DOHH2 (cell line): ENCODE results near the gene AGAP3.

Source experiments
- H3F3A ChIP-seq: fragments of 200-600 bp; sonication (generic), shearing (Covaris generic); 2 replicates; pipeline ENCODE4 v1.6.0; 2016; ENCODE audit warnings: antibody characterized with exemption, mild to moderate bottlenecking; ENCODE audit not compliant: control insufficient read depth, insufficient read depth
- H3K27ac ChIP-seq: fragments of 200-600 bp; sonication (generic); 2 replicates; pipeline ENCODE4 v1.5.1; 2014; ENCODE audit warnings: low read depth, mild to moderate bottlenecking, low read length, moderate library complexity
- H3K27me3 ChIP-seq: fragments of 200-600 bp; sonication (generic); 2 replicates; pipeline ENCODE4 v1.6.1; 2014; ENCODE audit warnings: mild to moderate bottlenecking, low read length, mixed read lengths; ENCODE audit not compliant: control insufficient read depth
- H3K36me3 ChIP-seq: fragments of 200-600 bp; sonication (generic); 2 replicates; pipeline ENCODE4 v1.6.1; 2014; ENCODE audit warnings: mild to moderate bottlenecking, low read length, moderate library complexity, mixed read lengths; ENCODE audit not compliant: control insufficient read depth
- H3K4me1 ChIP-seq: fragments of 200-600 bp; sonication (generic); 2 replicates; pipeline ENCODE4 v1.6.1; 2014; ENCODE audit warnings: mild to moderate bottlenecking, low read length, mixed read lengths; ENCODE audit not compliant: control insufficient read depth
- H3K4me2 ChIP-seq: fragments of 200-600 bp; sonication (generic); 2 replicates; pipeline ENCODE4 v1.6.0; 2014; ENCODE audit warnings: mild to moderate bottlenecking, low read length, moderate library complexity
- H3K4me3 ChIP-seq: fragments of 200-600 bp; sonication (generic); 2 replicates; pipeline ENCODE4 v1.5.1; 2014; ENCODE audit warnings: mild to moderate bottlenecking, low read length, mixed read lengths
- H3K79me2 ChIP-seq: fragments of 200-600 bp; sonication (generic); 2 replicates; pipeline ENCODE4 v1.6.1; 2014; ENCODE audit warnings: mild to moderate bottlenecking, low read length, mixed read lengths; ENCODE audit not compliant: control insufficient read depth
- H3K9me2 ChIP-seq: fragments of 200-600 bp; sonication (generic); replicated peaks from 2 replicates; pipeline ENCODE4 v1.6.1; 2014; ENCODE audit warnings: mild to moderate bottlenecking, low read length, mixed read lengths; ENCODE audit not compliant: control insufficient read depth
- H3K9me3 ChIP-seq: fragments of 200-600 bp; sonication (generic); 2 replicates; pipeline ENCODE4 v1.6.1; 2014; ENCODE audit warnings: antibody characterized with exemption, low read length, mixed read lengths; ENCODE audit not compliant: control insufficient read depth, insufficient read depth
- H4K20me1 ChIP-seq: fragments of 200-600 bp; sonication (generic); 2 replicates; pipeline ENCODE4 v1.6.0; 2014; ENCODE audit warnings: low read depth, mild to moderate bottlenecking, antibody characterized with exemption, low read length, moderate library complexity; ENCODE audit not compliant: control insufficient read depth, insufficient read depth
- EZH2phosphoT487 ChIP-seq: fragments of 200-600 bp; sonication (generic); IDR thresholded peaks from 2 replicates; pipeline ENCODE4 v1.6.1; 2017; ENCODE audit warnings: borderline replicate concordance, mild to moderate bottlenecking, antibody characterized with exemption, low read length, moderate library complexity, mixed read lengths
- TF ChIP-seq, protein P1 (sequence below): fragments of 200-600 bp; sonication (generic); IDR thresholded peaks from one replicate; pipeline ENCODE4 v1.5.1; 2014; ENCODE audit warnings: antibody characterized with exemption, mild to moderate bottlenecking, low read depth, low read length; ENCODE audit not compliant: poor library complexity, severe bottlenecking

The AGAP3 gene

DNA sequence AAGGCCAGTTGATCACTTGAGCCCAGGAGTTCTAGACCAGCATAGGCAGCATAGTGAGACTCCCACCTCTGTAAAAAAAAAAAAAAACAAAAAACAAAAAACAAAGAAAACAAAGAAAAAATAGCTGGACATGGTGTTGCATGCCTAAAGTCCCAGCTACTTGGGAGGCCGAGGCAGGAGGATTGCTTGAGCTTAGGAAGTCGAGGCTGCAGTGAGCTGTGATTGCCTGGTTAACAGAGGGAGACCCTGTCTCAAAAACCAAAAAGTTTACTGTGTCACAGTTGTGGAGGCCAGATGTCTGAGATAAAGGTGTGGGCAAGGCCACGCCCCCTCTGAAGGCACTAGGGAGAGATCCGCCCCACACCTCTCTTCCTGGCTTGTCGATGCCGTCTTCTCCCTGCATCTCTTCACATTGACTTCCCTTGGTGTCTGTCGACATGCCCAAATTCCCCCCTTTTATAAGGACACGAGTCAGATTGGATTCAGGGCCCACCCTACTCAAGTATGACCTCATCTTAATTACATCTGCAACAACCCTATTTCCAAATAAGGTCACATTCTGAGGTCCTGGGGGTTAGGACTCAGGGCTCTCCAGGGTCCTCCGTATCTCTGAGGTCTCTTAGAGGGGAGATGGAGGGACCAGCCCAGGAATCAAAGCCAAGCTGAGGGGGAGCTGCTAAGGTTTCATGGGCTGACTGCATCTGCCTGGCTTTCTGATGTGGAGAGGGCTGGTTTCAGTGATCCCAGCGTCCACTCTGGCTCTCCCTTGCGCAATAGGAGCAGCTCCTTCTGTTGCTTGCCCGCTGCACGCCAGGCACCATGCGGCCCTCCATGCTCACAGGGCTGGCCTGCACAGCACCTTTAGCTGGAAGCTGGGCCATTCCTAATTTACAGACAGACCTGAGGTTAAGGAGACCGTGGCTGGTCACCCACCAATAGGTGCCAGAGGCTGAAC lies 23.1 kb downstream of the AGAP3 start:
- Histone ChIP-seq H3K27me3 (peaks cover 23% of the 10 kb centered on the region), H3K4me2 (no peak overlapping the region), H3K9me2 (no peaks in the 10 kb centered on the region), H3K27ac (no peak overlapping the region), H3K9me3 (no peaks in the 10 kb centered on the region), H3K4me1 (no peaks in the 10 kb centered on the region), H3K36me3 (no peaks in the 10 kb centered on the region), H3K4me3 (no peak overlapping the region), H4K20me1 (no peaks in the 10 kb centered on the region), H3K79me2 (no peaks in the 10 kb centered on the region), H3F3A (no peaks in the 10 kb centered on the region)
- TF ChIP-seq, protein P1, sequence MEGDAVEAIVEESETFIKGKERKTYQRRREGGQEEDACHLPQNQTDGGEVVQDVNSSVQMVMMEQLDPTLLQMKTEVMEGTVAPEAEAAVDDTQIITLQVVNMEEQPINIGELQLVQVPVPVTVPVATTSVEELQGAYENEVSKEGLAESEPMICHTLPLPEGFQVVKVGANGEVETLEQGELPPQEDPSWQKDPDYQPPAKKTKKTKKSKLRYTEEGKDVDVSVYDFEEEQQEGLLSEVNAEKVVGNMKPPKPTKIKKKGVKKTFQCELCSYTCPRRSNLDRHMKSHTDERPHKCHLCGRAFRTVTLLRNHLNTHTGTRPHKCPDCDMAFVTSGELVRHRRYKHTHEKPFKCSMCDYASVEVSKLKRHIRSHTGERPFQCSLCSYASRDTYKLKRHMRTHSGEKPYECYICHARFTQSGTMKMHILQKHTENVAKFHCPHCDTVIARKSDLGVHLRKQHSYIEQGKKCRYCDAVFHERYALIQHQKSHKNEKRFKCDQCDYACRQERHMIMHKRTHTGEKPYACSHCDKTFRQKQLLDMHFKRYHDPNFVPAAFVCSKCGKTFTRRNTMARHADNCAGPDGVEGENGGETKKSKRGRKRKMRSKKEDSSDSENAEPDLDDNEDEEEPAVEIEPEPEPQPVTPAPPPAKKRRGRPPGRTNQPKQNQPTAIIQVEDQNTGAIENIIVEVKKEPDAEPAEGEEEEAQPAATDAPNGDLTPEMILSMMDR: no peak
- no peak for TF ChIP-seq EZH2phosphoT487

DNA sequence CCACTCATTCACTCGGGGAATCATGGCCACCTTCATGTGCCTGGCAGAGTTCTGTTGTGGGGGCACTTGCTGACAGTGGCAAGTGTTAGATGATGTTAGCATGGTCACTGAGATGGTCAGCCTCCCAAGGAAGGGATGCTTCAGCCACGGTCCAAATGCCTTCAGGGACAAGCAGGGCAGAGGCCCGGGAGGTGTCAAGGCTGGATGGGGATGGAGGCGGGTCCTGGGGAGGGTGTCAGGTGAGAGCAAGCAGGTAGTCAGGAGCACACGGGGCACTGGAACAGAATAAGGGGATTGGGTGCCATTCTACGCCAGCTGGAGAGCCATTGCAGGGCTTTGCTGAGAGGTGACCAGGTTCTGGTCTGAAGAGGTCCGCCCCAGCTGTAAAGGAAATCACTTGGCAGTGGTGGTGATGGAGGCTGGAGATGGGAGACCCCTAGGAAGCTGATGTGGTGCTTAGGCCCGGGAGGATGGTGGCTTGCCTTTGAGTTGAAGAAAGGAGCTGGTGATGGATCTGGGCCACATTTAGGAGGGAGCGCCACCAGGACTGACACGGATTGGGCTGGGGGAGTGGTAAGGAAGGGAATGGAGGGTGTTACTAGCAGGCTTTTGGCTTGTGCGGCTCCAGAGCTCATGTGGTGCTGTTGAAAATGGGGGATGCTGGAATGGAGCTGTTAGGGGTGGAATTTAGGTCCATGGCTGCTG lies 24.1 kb downstream of the AGAP3 start:
- H3K9me2 ChIP-seq: no peaks in the 10 kb centered on the region
- no peak overlapping the region for H3K4me2 ChIP-seq
- H3K9me3 ChIP-seq: no peaks in the 10 kb centered on the region
- no peaks in the 10 kb centered on the region for H3K79me2 ChIP-seq
- no peaks in the 10 kb centered on the region for H3K4me1 ChIP-seq
- H3K27ac ChIP-seq: no peak overlapping the region
- H4K20me1 ChIP-seq: no peaks in the 10 kb centered on the region
- no peak overlapping the region for H3K4me3 ChIP-seq
- H3K36me3 ChIP-seq: no peaks in the 10 kb centered on the region
- TF ChIP-seq, protein P1: no peak
- no peak for TF ChIP-seq EZH2phosphoT487
- H3F3A ChIP-seq: no peaks in the 10 kb centered on the region
- H3K27me3 ChIP-seq: peaks cover 15% of the 10 kb centered on the region

DNA sequence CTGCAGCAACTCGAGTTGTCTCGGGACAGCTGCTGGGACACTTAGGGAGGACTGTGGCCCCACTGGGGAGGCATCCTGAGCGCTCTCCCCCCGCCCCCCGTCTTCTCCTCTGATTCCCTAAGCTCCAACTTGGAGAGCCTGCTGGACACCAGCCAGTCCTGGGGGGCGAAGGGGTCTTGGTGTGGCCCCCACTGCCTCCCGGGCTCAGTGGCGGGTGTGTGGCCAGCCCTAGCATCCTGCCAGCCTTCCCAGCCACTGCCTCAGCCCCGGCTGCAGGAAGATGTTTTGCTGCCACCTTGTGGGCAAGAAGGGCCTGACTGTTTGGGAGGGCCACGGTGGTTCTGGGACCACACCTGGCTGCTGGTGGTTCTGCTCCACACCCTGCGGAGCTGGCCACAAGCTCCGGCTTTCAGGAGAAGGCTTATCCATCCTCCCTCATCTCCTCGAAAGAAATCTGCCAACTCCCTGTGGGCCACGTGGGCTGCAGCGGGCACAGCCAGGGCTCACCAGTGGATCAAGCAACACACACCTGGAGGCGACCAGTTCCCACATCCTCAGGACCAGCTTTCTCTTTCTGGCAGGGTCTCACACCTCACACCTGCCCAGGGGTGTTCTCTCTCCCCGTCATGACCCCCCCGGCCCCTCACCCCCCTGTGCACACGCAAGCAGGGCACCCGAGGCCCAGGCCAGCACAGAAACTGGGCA lies 24.8 kb downstream of the AGAP3 start:
- Histone ChIP-seq H4K20me1 (peaks cover 1% of the 10 kb centered on the region; the same call in 1 of the 2 replicates), H3K4me2 (no peak overlapping the region), H3K27me3 (peaks cover 15% of the 10 kb centered on the region), H3K4me1 (no peaks in the 10 kb centered on the region), H3K27ac (no peak overlapping the region), H3K36me3 (no peaks in the 10 kb centered on the region), H3K9me3 (no peaks in the 10 kb centered on the region), H3K79me2 (no peaks in the 10 kb centered on the region), H3F3A (no peaks in the 10 kb centered on the region), H3K4me3 (no peak overlapping the region), H3K9me2 (no peaks in the 10 kb centered on the region)
- TF ChIP-seq EZH2phosphoT487: no peak
- TF ChIP-seq, protein P1: peak; percentile 96
